Stimulated activated CD4-positive, alpha-beta T cell treated with anti-CD3 and anti-CD28 coated beads, Interleukin-12 subunit alpha, Interleukin-12 subunit beta, amount 100 ng/mL, for 24 hours (primary cell): ENCODE measurements around the gene MRPL36.
"Not testable (repeated sequence)": the region's sequence is repeated elsewhere in the genome, so short reads cannot be mapped to it uniquely, and the experiment has no call there.

Experiments
- DNase-seq, 2 experiments: peaks; one replicate each; pipeline ENCODE4 v3.0.0-alpha.2; 2020; ENCODE audit warnings: low read depth in 2 of 2

MRPL36 gene

GRCh38 chr5:1796371-1797102, 3.1 kb downstream of the MRPL36 start:
- no peak for DNase-seq

GRCh38 chr5:1795931-1796330, 3.7 kb downstream of the MRPL36 start:
- no peak for DNase-seq

GRCh38 chr5:1795506-1795905, 4.1 kb downstream of the MRPL36 start:
- DNase-seq, result no peak

GRCh38 chr5:1794901-1795290, 4.7 kb downstream of the MRPL36 start:
- no peak for DNase-seq

- DNase-seq, result no peak
These were observed 5.4 kb downstream of the MRPL36 start for GRCh38 chr5:1793966-1794900.

GRCh38 chr5:1793301-1793740, 6.3 kb downstream of the MRPL36 start:
- peak in 1 of 2 experiments; percentile 46 for DNase-seq

- DNase-seq, result peak; percentile 53 to 55
These were observed 6.8 kb downstream of the MRPL36 start for GRCh38 chr5:1792842-1793266.

GRCh38 chr5:1791176-1791575, 8.5 kb downstream of the MRPL36 start:
- no peak for DNase-seq

- DNase-seq, result no peak
These were observed 9.7 kb downstream of the MRPL36 start for GRCh38 chr5:1789834-1790471.

GRCh38 chr5:1789438-1789833, 10.2 kb downstream of the MRPL36 start:
- not testable (repeated sequence) for DNase-seq

- no peak for DNase-seq
These were observed 10.8 kb downstream of the MRPL36 start for GRCh38 chr5:1788828-1789227.

- DNase-seq, result no peak
These were observed 11.4 kb downstream of the MRPL36 start for GRCh38 chr5:1788200-1788599.

- no peak for DNase-seq
These were observed 12.1 kb downstream of the MRPL36 start for GRCh38 chr5:1787472-1788047.

- DNase-seq, result no peak
These were observed 12.8 kb downstream of the MRPL36 start for GRCh38 chr5:1786621-1787471.

- DNase-seq, result no peak
These were observed 13.7 kb downstream of the MRPL36 start for GRCh38 chr5:1785984-1786383.

- no peak for DNase-seq
These were observed 14.6 kb downstream of the MRPL36 start for GRCh38 chr5:1785062-1785461.

- no peak for DNase-seq
These were observed 15.2 kb downstream of the MRPL36 start for GRCh38 chr5:1784197-1785050.

GRCh38 chr5:1783216-1783554, 16.5 kb downstream of the MRPL36 start:
- no peak for DNase-seq

GRCh38 chr5:1782385-1783215, 17.0 kb downstream of the MRPL36 start:
- DNase-seq, result no peak
